Prostate gland (tissue), 1 donor: Measurements from ENCODE around the gene FOXF1.

Experiments used
- POLR2A ChIP-seq: fragments of 450-650 bp; IDR thresholded peaks from one replicate; pipeline ENCODE4 v1.6.1; 2016; ENCODE audit warnings: antibody characterized with exemption, mild to moderate bottlenecking
- POLR2AphosphoS5 ChIP-seq: sonication (generic); formaldehyde crosslinking; IDR thresholded peaks from one replicate; pipeline ENCODE4 v1.6.1; 2017; ENCODE audit warnings: antibody characterized with exemption

GRCh38 chr16:86471896-86472295 lies 38.4 kb upstream of the FOXF1 start:
- no peak for TF ChIP-seq POLR2A
- no peak for TF ChIP-seq POLR2AphosphoS5
